HG03103 (cell line): ENCODE results near the gene P4HA2.
"Not testable (repeated sequence)": the region's sequence is repeated elsewhere in the genome, so short reads cannot be mapped to it uniquely, and the experiment has no call there.

Experiments used
- ATAC-seq: cut with Tn5 transposase; IDR thresholded peaks from one replicate; pipeline ENCODE4 v1.9.1; 2021; ENCODE audit warnings: low read depth; ENCODE audit not compliant: unreplicated experiment

The P4HA2 gene

GRCh38 chr5:132162945-132163344, 64.7 kb downstream of the P4HA2 start:
- ATAC-seq = no peak

GRCh38 chr5:132161574-132162326, 65.9 kb downstream of the P4HA2 start:
- ATAC-seq = not testable (repeated sequence)

GRCh38 chr5:132156413-132156812, 71.2 kb downstream of the P4HA2 start:
- ATAC-seq = no peak

GRCh38 chr5:132150565-132150964, 77.1 kb downstream of the P4HA2 start:
- no peak for ATAC-seq

GRCh38 chr5:132147663-132148062, 80.0 kb downstream of the P4HA2 start:
- no peak for ATAC-seq

GRCh38 chr5:132145326-132145725, 82.3 kb downstream of the P4HA2 start:
- ATAC-seq = not testable (repeated sequence)

- no peak for ATAC-seq
Observed at GRCh38 chr5:132143148-132143547, 84.5 kb downstream of the P4HA2 start.

- no peak for ATAC-seq
Observed at GRCh38 chr5:132142459-132142858, 85.2 kb downstream of the P4HA2 start.
